Dendritic cell treated with granulocyte-macrophage colony-stimulating factor and Interleukin-4, amounts not matched to agents 40 ng/mL and 50 ng/mL, for 4 days (primary cell): ENCODE measurements around the gene ATAD2B.

Experiments used
- H3K27ac Mint-ChIP-seq: one replicate; pipeline ENCODE4 v1.8.0; 2022; ENCODE audit warnings: mild to moderate bottlenecking, mixed read lengths
- H3K27me3 Mint-ChIP-seq: one replicate; pipeline ENCODE4 v1.8.0; 2022; ENCODE audit warnings: mild to moderate bottlenecking, mixed read lengths
- H3K36me3 Mint-ChIP-seq: one replicate; pipeline ENCODE4 v1.8.0; 2022; ENCODE audit warnings: low read depth, mixed read lengths
- H3K4me1 Mint-ChIP-seq: one replicate; pipeline ENCODE4 v1.8.0; 2022; ENCODE audit warnings: low read depth, mixed read lengths
- H3K4me3 Mint-ChIP-seq: one replicate; pipeline ENCODE4 v1.8.0; 2022; ENCODE audit warnings: mild to moderate bottlenecking, moderate library complexity, mixed read lengths
- H3K9me3 Mint-ChIP-seq: one replicate; pipeline ENCODE4 v1.8.0; 2022; ENCODE audit warnings: mixed read lengths
- intact Hi-C: fragments of 100-400 bp; cut with micrococcal nuclease; formaldehyde crosslinking; loops from one replicate; pipeline ENCODE4 v1.15.0; 2022

The ATAD2B gene

DNA sequence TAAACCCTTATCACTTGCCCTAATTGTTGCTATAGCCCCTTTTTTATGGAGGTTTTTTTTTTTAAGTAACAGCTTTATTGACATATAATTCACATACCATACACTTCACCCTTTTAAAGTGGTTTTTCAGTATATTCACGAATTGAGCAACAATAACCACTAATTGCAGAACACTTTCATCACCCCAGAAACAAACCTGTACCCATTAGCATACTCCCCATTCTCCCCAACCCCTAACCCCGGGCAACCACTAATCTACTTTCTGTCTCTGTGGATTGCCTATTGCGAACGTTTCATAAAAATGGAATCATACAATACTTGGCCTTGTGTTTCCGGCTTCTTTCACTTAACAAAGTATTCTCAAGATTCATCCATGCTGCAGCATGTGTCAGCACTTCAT lies 213.6 kb downstream of the ATAD2B start:
- intact Hi-C loops: no loop called here
- H3K4me3 Mint-ChIP-seq: no peak overlapping the region
- no peaks in the 10 kb centered on the region for H3K27me3 Mint-ChIP-seq
- H3K9me3 Mint-ChIP-seq: no peaks in the 10 kb centered on the region
- peaks cover 63% of the 10 kb centered on the region for H3K36me3 Mint-ChIP-seq
- peaks cover 23% of the 10 kb centered on the region for H3K4me1 Mint-ChIP-seq
- no peak overlapping the region for H3K27ac Mint-ChIP-seq

DNA sequence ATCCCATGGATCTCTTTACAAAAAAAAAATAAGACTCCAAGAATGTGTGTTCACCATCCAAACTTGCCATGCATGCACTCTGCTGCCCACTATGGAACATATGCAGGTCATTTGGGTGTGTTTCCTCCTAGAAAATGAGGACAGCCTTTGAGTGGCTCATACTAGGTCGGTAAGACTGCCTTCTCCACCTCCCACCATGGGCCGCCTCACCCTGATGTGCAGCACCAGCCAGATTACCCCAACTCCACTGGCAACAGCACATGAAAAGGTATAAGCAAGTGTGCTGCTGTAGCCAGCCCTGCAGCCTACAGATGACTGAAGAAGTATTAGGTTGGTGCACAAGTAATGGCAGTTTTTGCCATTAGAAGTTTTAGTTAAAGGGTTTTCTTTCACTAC lies 214.2 kb downstream of the ATAD2B start:
- H3K9me3 Mint-ChIP-seq: no peaks in the 10 kb centered on the region
- intact Hi-C loops: no loop called here
- peaks cover 17% of the 10 kb centered on the region for H3K4me1 Mint-ChIP-seq
- H3K27ac Mint-ChIP-seq: no peak overlapping the region
- no peaks in the 10 kb centered on the region for H3K27me3 Mint-ChIP-seq
- peaks cover 58% of the 10 kb centered on the region for H3K36me3 Mint-ChIP-seq
- no peak overlapping the region for H3K4me3 Mint-ChIP-seq

DNA sequence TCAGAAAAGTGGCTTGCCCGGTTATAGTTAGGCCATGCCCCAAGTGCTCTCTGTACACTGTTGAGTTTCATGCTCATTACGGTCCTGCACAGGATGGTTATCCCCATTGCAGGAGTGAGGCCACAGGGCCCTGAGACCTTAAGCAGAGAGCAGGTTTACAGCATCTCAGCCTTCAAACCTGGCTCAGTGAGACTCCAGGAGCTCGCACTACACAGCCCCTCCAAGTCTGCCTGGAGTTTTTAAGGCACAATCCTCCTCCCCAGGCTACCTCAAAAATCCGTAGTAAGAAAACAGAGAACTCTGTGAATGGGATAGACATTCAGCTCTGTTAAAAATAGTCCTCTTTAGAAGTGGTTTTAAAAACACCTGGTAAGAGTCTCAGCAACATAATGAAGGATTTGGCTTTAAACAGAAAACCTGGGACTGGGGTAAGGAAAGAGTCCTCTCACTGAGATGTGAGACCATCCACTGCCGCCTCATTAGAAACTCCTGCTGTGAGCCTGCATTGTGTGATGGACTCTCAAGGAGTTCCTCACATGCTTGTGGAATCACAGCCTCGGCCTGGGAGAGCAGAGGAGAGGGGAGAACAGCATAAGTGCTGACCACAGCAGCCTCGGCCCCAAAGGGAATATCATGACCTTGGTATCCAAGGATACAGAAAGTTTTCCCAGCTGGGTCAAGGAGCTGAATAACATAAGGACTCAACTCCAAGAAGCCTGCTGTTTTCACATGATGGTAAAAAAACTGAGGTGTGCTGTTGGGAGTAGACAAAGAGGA lies 214.8 kb downstream of the ATAD2B start:
- Mint-ChIP-seq H3K36me3 (peaks cover 58% of the 10 kb centered on the region), H3K4me1 (peaks cover 11% of the 10 kb centered on the region), H3K9me3 (no peaks in the 10 kb centered on the region)

DNA sequence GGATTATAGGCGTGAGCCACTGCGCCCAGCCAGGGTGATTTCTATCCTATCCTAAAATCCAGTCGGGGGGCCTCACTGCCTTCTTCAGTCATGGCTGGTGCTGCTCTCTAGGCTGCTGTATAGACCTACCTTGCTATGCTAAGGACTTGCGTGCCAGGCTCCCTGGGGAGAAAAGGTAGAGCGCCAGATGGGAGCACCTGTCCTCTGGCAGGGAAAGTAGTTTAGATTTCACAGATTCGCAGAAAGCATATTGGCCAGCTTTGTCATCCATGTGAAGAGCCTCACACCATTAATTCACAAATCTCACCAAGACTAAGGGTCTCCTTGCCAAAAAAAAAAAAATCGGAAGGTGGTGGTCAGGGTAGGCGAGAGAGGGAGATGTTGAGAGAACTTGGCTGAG lies 217.6 kb downstream of the ATAD2B start:
- H3K4me1 Mint-ChIP-seq: peaks cover 8% of the 10 kb centered on the region
- no peak overlapping the region for H3K4me3 Mint-ChIP-seq
- intact Hi-C loops: no loop called here
- no peak overlapping the region for H3K27ac Mint-ChIP-seq
- no peaks in the 10 kb centered on the region for H3K27me3 Mint-ChIP-seq
- no peaks in the 10 kb centered on the region for H3K9me3 Mint-ChIP-seq
- peaks cover 72% of the 10 kb centered on the region for H3K36me3 Mint-ChIP-seq

More for the DNA sequence above, 214.8 kb downstream of the ATAD2B start:
- intact Hi-C loops: no loop called here
- no peak overlapping the region for H3K4me3 Mint-ChIP-seq
- no peaks in the 10 kb centered on the region for H3K27me3 Mint-ChIP-seq
- H3K27ac Mint-ChIP-seq: no peak overlapping the region

DNA sequence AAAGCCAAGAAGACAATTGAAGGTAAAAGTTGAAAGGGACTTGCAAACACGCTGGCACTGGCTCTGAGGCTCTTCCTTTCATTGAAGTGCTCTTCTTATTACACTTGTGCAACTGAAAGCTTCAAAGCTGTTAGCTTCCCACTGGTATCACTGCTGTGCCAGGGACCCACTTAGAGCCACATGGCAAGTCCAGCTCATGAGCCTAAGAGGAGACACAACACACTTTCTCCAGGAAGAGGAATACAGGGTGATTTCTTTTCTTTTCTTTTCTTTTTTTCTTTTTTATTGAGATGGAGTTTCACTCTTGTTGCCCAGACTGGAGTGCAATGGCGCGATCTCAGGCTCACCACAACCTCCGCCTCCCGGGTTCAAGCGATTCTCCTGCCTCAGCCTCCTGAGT lies 218.2 kb downstream of the ATAD2B start:
- H3K4me1 Mint-ChIP-seq: peaks cover 8% of the 10 kb centered on the region
- intact Hi-C loops: no loop called here
- H3K27me3 Mint-ChIP-seq: no peaks in the 10 kb centered on the region
- no peak overlapping the region for H3K27ac Mint-ChIP-seq
- peaks cover 73% of the 10 kb centered on the region for H3K36me3 Mint-ChIP-seq
- H3K4me3 Mint-ChIP-seq: no peak overlapping the region
- no peaks in the 10 kb centered on the region for H3K9me3 Mint-ChIP-seq

DNA sequence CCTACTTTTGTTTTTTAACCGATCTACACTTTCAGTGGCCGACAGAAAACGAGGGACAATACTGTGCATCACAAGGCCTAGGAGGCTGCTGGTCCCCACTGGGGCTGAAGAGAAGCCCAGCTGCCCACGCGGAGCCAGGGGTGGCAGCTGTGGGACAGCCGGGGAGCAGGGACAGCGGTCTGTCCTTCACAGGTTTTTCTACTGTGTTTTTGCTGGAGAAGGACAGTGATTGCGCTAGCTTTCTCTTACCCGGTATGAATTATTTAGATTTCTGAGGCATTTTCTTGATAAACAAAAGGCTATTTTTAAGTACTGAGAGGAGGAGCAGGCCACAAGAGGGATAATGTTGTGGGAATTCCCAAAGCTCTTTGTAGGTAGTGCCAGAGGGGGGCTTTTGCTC lies 219.8 kb downstream of the ATAD2B start:
- H3K4me3 Mint-ChIP-seq: no peak overlapping the region
- H3K9me3 Mint-ChIP-seq: no peaks in the 10 kb centered on the region
- no peak overlapping the region for H3K27ac Mint-ChIP-seq
- peaks cover 8% of the 10 kb centered on the region for H3K4me1 Mint-ChIP-seq
- intact Hi-C loops: no loop called here
- peaks cover 73% of the 10 kb centered on the region for H3K36me3 Mint-ChIP-seq
- H3K27me3 Mint-ChIP-seq: no peaks in the 10 kb centered on the region

DNA sequence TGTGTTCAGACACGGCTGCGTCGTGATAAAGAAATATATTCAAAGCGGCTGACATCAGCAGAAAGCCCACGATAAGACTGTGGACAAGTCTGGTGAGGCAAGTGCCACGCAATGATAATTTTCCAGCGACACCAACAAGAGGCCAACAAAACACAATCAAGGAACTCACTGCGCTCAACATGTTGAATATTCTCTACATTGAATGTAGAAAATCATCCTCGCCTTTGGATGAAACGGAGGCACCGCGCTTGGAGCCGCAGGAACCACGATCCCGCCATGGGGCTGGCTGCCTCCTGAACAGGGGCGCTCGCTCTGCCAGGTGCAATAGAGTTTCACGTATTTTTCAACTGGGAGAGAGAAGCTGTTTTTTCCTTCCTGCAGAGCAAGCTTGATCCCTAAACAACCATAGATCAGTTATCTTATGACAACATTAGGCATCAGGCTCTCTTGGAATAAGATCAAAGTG lies 220.3 kb downstream of the ATAD2B start:
- peaks cover 69% of the 10 kb centered on the region for H3K36me3 Mint-ChIP-seq

DNA sequence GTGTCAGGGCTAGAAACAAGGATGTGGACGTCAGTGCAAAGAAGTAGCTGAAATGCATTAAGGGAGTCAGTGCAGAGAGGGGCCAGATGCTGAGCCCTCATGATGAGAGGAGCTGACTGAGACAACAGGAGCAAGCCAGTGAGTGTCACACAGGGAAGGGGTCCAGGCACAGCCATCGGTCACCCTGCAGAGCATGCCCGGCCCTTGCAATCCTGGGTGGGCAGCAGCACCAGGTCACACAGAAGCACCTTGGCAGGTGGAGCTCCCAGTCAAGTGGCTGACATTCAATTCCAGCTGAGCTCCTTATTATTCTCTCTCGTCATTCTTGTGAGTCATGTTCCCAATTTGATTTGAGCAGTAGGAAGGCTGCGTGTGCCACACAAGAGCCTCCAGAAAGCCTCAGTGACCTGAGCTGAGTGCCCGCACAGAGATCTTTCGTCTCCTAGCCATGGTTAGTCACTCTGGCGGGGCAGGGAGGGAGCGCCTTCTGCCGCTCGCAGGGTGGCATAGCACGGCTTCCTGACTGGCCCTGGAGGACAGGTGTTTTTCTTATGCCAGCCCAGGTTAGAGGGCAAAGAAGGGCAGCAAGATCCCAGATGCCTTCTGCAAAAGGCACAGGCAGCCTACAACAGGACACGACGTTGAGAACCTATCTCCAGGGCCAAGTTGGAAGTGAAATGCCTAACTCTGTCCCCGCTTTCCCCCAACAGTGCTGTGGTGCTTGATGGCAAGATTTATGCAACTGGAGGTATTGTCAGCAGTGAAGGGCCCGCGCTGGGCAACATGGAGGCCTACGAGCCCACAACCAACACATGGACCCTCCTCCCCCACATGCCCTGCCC lies 220.9 kb downstream of the ATAD2B start:
- Mint-ChIP-seq H3K4me3 (no peak overlapping the region), H3K4me1 (peaks cover 8% of the 10 kb centered on the region), H3K9me3 (no peaks in the 10 kb centered on the region), H3K36me3 (peaks cover 71% of the 10 kb centered on the region), H3K27ac (no peak overlapping the region), H3K27me3 (no peaks in the 10 kb centered on the region)
- intact Hi-C loops: no loop called here

More for the DNA sequence above, 220.3 kb downstream of the ATAD2B start:
- no peaks in the 10 kb centered on the region for H3K9me3 Mint-ChIP-seq
- peaks cover 8% of the 10 kb centered on the region for H3K4me1 Mint-ChIP-seq
- H3K27me3 Mint-ChIP-seq: no peaks in the 10 kb centered on the region
- H3K27ac Mint-ChIP-seq: no peak overlapping the region
- H3K4me3 Mint-ChIP-seq: no peak overlapping the region
- intact Hi-C loops: no loop called here

DNA sequence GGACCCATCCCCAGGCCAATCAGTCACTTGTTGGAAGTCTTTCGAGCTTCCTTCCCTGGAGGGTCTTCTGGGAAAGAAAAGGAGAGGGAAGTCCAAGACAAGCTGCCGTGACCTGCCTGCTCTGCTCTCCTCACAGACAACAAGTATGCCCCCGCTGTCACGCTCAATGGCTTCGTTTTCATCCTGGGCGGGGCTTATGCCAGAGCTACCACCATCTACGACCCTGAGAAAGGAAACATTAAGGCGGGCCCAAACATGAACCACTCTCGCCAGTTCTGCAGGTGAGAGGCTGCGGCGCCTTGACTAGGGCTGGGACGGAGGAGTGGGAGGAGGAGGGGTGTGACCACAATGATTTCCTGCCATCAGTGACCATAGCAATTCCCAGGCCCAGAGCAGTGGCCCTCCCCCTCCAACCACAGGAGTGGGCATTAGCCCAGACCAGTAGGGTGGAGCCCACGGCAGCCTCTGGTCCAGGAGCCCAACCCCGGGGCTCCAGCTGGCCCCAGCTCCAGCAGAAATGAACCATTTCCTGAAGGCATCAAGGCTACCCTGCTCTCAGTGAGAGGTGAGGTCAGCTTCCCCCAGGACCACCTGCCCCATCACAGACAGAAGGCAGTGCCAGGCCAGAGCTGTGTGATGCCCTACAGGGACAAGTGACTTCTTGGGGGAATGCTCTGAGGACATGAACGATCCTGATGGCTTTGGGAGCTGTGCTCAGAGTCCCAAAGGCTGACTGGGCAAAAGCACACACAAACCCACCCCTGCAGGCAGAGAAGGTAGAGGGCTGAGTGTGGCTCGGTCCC lies 223.1 kb downstream of the ATAD2B start:
- intact Hi-C loops: no loop called here
- H3K27ac Mint-ChIP-seq: no peak overlapping the region
- H3K4me3 Mint-ChIP-seq: no peak overlapping the region
- H3K4me1 Mint-ChIP-seq: peaks cover 8% of the 10 kb centered on the region
- H3K9me3 Mint-ChIP-seq: no peaks in the 10 kb centered on the region
- H3K27me3 Mint-ChIP-seq: no peaks in the 10 kb centered on the region
- peaks cover 71% of the 10 kb centered on the region for H3K36me3 Mint-ChIP-seq

DNA sequence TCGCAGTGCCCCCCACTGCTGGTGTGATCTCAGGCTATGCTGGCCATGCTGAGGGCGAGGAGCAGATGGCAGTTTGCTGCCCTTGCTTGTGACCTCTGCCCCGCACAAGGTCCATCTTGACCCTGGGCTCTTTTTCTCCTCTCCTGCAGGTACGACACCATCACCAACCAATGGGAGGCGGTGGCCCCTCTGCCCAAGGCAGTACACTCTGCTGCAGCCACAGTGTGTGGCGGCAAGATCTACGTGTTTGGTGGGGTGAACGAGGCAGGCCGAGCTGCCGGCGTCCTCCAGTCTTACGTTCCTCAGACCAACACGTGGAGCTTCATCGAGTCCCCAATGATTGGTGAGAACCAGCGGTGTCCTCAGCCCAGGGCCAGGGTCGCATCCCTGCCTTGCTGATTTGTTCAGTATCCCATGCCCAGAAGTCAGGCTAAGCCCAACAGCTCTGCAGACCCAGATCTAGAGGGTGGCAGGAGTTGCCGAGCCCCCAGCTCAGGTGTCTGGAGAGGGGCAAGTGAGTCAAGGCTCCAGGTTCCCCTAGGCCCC lies 223.8 kb downstream of the ATAD2B start:
- Mint-ChIP-seq H3K27ac (no peak overlapping the region), H3K27me3 (no peaks in the 10 kb centered on the region), H3K9me3 (no peaks in the 10 kb centered on the region), H3K4me1 (peaks cover 8% of the 10 kb centered on the region), H3K36me3 (peaks cover 69% of the 10 kb centered on the region), H3K4me3 (no peak overlapping the region)
- intact Hi-C loops: no loop called here

DNA sequence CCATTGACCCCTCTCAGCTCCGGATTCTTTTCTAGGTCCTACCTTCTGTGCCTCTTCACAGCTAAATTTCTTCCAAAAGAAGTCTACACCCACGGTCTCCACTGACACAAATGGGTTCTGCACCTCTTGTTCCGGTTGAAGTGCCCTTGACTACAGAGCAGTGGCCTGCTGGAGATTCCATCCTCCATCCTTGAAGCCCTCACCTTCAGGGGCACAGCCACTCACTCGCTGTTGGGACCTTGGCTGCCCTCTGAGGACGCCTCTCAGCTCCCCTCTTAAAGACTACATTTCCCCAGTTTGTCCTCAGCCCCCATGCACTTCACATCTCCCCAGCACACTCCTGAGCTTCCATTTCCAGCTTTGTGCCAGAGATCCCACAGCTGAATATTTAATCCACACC lies 226.3 kb downstream of the ATAD2B start:
- Mint-ChIP-seq H3K4me1 (peaks cover 5% of the 10 kb centered on the region), H3K27ac (no peak overlapping the region), H3K4me3 (no peak overlapping the region), H3K27me3 (no peaks in the 10 kb centered on the region), H3K9me3 (no peaks in the 10 kb centered on the region), H3K36me3 (peaks cover 56% of the 10 kb centered on the region)
- intact Hi-C loops: no loop called here

DNA sequence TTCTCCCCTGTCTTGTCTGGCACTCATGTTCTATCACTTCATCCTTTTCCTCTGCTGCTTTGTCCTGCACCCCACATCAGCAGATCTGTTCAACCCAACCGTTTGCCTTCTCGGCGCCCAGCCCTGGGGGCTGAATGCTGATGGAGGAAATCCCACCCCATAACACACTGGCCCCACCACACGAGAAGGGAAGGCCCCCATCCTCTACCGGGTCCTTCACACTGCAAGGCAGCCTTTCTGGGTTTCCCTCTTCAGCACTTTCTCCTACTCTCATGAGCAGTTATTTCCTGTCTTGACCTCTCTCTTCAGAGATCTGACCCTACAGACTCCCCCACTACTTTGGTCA lies 227.4 kb downstream of the ATAD2B start:
- intact Hi-C loops: no loop called here
- Mint-ChIP-seq H3K4me3 (no peak overlapping the region), H3K9me3 (no peaks in the 10 kb centered on the region), H3K27ac (no peak overlapping the region), H3K4me1 (peaks cover 9% of the 10 kb centered on the region), H3K36me3 (peaks cover 49% of the 10 kb centered on the region), H3K27me3 (no peaks in the 10 kb centered on the region)

DNA sequence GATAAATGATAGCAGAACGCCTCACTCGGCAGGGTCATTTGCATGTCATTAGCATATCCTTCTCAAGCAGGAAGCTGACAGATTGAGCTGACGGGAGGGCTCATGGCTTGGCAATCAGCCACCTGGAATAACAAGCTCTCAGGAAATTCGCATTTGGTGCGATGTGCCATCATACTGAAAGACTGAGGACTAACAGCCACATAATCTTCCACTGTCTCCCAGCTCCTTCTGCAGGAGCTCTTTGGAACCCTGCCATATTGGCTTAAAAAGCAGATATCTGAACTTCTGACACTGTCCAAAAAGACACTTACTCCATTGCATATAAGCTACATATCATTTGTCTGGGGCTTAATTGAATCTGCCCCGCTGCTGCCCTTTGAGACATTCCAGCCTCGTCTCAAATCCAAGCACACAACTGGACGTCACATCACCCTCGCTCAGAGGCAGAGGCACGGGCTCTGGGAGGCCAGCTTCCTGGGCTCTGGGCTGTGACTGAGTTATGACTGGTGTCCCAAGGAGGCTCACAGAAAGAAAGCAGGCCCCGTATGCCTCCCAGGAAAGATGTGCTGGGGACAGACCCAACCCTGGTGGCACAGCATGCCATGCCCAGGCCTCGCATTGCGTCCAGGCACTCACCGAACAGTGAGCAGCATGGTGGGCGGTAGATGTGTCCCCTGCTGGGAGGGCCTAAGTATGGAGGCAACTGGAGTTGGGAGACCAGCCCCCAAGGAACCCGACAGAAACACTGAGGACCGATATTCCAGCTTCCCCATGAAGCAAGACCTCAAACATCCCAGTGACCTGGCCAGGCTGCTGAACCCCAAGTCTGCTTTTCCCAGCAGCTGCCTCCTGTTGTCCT lies 228.0 kb downstream of the ATAD2B start:
- Mint-ChIP-seq H3K27me3 (no peaks in the 10 kb centered on the region), H3K4me3 (no peak overlapping the region), H3K36me3 (peaks cover 49% of the 10 kb centered on the region), H3K27ac (no peak overlapping the region), H3K9me3 (no peaks in the 10 kb centered on the region), H3K4me1 (peaks cover 15% of the 10 kb centered on the region)
- intact Hi-C loops: no loop called here
